Activated effector memory CD4-positive, alpha-beta T cell treated with Interleukin-2 at 50 U/mL for 16 hours (primary cell): ENCODE results near the gene HES1.
A peak's percentile ranks its signal among the peaks of the same experiment; 100 is the strongest.

ENCODE experiments used
- DNase-seq: peaks from one replicate; pipeline ENCODE4 v3.0.0-alpha.2; 2020

The HES1 gene

GRCh38 chr3:194103505-194103904 lies 32.4 kb upstream of the HES1 start:
- peak; percentile 16 for DNase-seq

GRCh38 chr3:194103983-194104751 lies 31.8 kb upstream of the HES1 start:
- no peak for DNase-seq

GRCh38 chr3:194105292-194105691 lies 30.7 kb upstream of the HES1 start:
- DNase-seq = no peak

DNA sequence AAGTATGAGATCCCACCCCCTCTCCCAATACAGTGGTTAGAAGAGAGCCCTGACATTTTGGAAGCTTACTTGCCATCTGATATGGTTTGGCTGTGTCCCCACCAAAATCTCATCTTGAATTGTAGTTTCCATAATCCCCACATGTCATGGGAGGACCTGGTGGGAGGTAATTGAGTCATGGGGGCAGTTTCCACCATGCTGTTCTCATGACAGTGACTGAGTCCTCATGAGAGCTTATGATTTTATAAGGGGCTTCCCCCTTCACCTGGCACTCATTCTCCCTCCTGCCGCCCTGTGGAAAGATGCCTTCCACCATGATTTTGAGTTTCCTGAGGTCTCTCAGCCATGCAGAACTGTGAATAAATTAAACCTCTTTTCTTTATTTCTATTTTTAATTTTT lies 28.8 kb upstream of the HES1 start:
- DNase-seq = no peak

GRCh38 chr3:194109192-194109863 lies 26.6 kb upstream of the HES1 start:
- DNase-seq = no peak

GRCh38 chr3:194110483-194110882 lies 25.5 kb upstream of the HES1 start:
- no peak for DNase-seq

DNA sequence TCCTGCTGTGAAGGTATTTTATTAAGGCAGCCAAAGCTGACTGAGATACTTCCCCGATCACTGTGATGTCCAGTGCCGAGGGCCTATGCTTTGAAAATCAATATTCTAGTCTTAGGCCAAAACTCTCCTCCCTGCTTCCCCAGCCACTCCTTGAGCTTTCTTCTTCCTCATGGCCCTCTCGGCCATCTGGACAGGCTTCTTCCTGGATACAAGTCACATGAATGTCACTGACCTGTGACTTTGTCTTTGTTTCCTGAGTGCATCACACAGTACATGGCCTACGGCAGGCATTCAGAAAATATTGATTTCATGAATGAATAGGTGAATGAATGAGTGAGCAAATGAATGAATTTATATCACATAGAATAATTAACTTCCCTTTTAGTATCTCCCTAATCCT lies 24.6 kb upstream of the HES1 start:
- no peak for DNase-seq

DNA sequence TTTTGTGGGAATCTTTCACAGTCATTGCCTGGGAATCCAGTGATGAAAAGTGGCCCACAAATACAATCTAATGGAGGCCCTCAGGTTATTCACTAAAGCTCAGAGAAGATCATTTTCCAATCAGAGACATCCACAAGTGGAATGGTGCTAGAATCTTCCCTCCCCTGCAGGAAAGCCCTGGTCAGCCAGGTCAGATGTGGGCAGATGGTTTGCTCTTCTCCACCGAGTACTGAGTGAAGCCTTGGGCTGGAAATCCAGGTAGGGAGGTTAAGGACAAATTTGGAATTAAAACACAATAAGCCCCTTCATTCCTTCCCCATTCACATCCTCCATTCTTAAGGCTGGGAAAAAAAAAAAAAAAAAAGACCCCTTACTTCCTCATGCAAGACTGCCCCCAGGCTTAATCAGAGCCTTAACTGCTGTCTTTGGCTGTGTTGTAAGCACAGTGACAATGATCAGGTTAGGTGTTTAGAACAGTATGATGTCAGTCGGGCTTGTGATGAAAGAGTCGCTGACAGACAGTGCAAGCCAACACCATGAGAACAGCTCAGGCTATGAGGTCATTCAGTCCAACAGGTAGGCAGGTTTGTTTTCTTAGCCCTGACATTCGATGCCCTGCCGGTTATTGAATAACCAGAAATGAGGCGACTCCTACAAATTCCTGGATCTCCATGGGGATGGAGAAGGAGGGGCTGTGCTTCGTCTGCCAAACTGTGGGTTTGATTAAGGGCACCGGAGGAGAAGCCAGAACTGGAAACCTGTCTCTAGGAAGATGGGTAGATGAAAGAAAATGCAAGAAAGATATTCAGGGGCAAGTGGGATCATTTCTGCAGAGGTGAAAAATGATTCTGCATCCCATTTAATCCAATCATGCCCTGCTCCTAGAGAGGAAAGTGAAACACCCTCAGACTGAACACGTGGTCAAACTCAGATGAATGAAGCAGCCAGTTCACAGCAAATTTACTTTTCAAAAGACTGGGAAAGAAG lies 23.5 kb upstream of the HES1 start:
- DNase-seq = no peak

- DNase-seq = no peak
Measured at GRCh38 chr3:194114123-194114522, 21.8 kb upstream of the HES1 start.

GRCh38 chr3:194117104-194117845 lies 18.7 kb upstream of the HES1 start:
- DNase-seq = no peak

- no peak for DNase-seq
Measured at GRCh38 chr3:194118920-194119319, 17.0 kb upstream of the HES1 start.

DNA sequence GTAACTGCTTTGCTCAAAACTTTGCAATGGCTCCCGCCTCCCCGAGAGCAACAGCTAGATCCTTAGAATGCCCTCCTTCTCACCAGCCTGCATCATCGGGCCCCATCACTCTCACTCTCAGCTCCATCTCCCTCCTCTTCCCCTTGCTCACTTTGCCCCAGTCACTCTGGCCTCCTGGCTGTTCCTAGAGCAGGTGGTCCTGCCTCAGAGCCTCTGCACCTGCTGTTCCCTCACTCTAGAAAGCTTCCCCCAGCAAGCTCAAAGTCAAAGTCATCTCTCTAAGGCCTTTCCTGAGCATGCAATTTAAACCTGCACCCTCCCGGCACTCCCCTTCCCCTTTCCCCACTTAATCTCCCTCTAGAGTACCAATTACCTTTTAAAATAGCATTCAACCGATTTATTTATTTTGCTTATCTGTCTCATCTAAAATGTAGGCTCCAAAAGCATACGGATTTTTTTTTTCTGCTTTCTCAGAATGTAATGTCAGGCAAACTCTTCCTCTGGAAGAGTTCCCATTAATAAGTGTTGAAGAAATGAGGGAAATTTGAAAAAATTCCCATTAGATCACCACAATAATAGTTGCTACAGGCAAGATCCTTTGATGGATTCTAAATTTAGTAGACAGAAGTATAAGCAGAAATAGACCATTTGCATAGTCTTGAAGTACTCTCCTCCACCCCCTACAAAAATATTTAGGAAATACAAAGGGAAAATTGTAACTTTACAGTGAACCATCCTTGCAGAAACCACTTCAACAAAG lies 15.9 kb upstream of the HES1 start:
- DNase-seq = no peak

DNA sequence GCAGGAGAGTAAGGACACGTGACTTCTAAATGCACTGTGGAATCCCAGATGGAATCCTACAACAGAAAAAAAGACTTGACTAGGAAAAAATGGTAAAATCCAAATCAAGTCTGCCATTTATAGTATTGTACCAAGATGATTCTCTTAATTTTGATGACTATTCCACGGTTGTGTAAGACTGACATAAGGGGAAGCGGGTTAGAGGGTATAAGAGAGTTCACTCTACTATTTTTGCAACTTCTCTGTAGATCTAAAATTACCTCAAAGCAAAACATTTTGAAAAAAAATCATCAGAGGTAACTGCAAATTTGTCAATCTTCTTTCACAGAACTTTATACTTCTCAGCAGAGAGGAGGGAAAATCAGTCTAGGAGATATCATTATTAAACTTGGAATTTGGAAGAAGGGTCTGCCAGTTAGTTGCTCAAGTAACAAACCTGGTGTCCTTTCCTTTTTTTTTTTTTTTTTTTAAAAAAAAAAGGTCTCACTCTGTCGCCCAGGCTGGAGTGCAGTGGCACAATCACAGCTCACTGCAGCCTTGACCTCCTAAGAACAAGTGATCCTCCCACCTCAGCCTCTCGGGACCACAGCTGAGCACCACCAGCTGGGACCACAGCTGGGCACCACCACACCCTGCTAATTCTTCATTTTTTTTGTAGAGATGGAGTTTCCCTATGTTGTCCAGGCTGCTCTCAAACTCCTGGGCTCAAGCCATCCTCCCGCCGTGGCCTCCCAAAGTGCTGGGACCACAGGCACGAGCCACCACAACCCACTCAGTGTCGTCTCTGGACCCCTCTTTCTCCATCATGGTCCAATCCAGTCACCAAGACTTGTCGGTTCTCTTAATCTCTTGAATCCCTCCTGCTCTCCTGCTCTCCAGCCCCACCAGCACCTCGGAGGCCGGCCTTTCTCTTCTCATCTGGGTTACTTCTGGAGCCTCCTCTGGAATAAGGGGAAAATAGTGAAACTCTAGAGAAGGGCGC lies 14.9 kb upstream of the HES1 start:
- DNase-seq = no peak

- no peak for DNase-seq
Measured at GRCh38 chr3:194121891-194122631, 13.9 kb upstream of the HES1 start.

DNA sequence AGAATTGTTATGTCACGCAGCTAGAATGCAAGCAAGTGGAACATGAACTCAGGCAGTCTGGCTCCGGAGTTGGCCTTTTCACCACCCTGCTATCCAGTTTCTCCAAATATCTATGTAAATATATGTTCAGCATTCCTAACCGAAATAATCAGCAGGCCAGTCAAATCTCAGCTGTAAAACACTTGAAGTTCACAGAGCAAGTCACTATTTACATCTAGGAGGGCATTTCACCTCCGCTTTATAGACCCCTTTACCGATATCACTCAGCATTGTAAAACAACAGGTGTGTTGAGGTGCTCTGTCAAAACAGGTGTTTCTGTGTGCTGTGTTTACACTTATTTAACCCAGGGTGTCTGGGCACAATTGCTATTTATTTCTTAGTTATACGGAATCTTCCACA lies 12.2 kb upstream of the HES1 start:
- DNase-seq = no peak

DNA sequence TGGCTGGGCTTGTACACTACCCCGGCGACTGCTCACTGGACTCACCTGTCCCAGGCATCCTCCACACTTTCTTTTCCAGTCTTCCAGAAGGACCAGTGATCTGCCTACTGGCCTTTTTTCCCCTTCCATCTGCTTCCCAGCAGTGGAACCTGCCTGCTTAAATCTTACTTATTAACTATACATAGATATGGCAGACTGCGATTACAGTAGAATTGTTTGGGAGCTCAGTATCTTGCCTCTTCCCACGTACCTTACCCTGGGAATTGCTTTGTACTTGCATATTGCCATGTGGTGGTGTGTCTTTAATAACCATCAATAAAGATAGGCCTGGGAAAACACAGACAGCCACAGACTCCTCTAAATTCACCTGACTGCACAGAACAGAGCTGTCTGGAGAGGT lies 11.8 kb upstream of the HES1 start:
- no peak for DNase-seq

GRCh38 chr3:194125442-194125841 lies 10.5 kb upstream of the HES1 start:
- no peak for DNase-seq

DNA sequence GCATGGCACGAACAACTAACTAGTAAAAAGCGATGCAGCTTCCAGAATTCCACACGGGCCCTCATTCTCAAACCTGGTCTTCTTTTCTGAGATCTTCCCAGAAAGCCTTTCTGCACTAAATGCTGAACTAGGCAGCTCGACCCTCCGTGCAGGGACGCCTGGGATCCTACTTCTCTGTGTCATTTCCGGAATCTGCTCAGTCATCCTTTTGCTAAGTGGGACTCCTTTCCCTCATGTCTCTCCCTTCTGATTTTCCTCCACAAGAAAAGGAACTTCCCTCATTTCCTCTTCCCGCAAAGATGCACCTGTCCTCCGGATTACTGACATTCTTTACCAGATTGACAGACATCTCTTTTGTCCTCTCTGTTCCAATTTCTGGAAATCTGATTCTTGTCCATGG lies 9.2 kb upstream of the HES1 start:
- DNase-seq = no peak

DNA sequence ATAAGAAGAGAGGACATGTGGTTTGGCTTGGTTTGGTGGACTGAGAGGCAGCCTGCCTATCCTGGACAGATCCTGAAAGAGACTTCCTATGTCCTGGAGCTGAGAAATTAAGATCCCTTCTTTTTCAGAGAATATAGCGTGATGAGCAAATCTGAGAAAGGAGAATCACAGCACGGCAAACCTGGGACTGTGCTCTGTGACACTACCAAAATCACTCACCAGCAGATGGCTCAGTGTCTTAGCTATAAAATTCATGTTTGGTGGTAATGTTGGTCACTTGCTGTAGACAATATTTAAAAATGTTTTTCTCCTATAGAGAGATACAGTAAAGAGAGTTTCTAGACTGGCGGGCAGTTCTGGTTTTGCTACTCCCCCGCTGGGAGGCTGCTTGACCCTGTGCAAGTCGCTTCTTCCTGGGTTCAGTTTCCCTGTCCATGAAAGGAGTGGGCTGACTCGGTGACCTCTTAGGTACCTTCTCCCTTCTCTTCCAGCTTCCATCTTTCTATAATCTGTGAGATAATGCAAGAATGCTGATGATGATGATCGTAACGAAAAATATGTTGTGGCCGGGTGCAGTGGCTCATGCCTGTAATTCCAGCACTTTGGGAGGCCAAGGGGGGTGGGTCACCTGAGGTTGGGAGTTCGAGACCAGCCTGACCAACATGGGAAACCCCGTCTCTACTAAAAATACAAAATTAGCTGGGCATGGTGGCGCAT lies 7.6 kb upstream of the HES1 start:
- DNase-seq = no peak
